Measurements from ENCODE around the gene TLK1.

GRCh38 chr2:171146633-171147032 lies 14.1 kb downstream of the TLK1 start:
- TF ChIP-seq CTCF (IDR thresholded peaks at IDR 0.05): no peak
- no peak for TF ChIP-seq POLR2A (IDR thresholded peaks at IDR 0.05)
- no peak for TF ChIP-seq POLR2AphosphoS5 (IDR thresholded peaks at IDR 0.05)

Measured in sigmoid colon (tissue), 4 donors.